Lower lobe of right lung (tissue), 2 donors: ENCODE results near the gene KCNH6. TPM values are rescaled to one million over a fixed set of nuclear protein-coding genes. Genes with fewer than 3 reads are reported as not detected.

ENCODE experiments used
- ATAC-seq, 2 donors: fragments of 200-7000 bp; cut with Tn5 transposase; one replicate each; pipeline ENCODE4 v1.9.1; 2020 to 2022; ENCODE audit warnings: mild to moderate bottlenecking in 2 of 2, moderate library complexity in 2 of 2
- DNase-seq: peaks from one replicate; pipeline ENCODE4 v3.0.0-alpha.2; 2020
- H3K27ac ChIP-seq: fragments of 200-600 bp; one replicate; pipeline ENCODE4 v1.8.0; 2022
- H3K27me3 ChIP-seq: fragments of 200-600 bp; one replicate; pipeline ENCODE4 v1.8.0; 2022; ENCODE audit warnings: low read depth
- H3K36me3 ChIP-seq: fragments of 200-600 bp; one replicate; pipeline ENCODE4 v1.8.0; 2022; ENCODE audit warnings: mild to moderate bottlenecking
- H3K4me1 ChIP-seq: fragments of 200-600 bp; one replicate; pipeline ENCODE4 v1.8.0; 2022
- H3K4me3 ChIP-seq: fragments of 200-600 bp; one replicate; pipeline ENCODE4 v1.8.0; 2022; ENCODE audit warnings: mild to moderate bottlenecking
- H3K9me3 ChIP-seq: fragments of 200-600 bp; one replicate; pipeline ENCODE4 v1.8.0; 2022
- intact Hi-C: fragments of 100-400 bp; cut with DNase I; formaldehyde crosslinking; loops from one replicate; pipeline ENCODE4 v1.11.0; 2022
- total RNA-seq: library from RNA; stranded (reverse); fragmentation: NEBNext Ultra II Directional; extraction: Animal tissue kit (Norgen Biotek cat#: 25700); gene quantifications from one replicate; pipeline ENCODE4 v1.2.1, GENCODE V29; 2021
- TF ChIP-seq, protein P1 (sequence below): fragments of 200-600 bp; IDR thresholded peaks from one replicate; pipeline ENCODE4 v1.8.0; 2022; ENCODE audit warnings: antibody characterized with exemption, mild to moderate bottlenecking
- donor health status: DM: no; HTN: yes; CAD: no; lungs with severe emphysema.

The KCNH6 gene
- total RNA-seq, 1 donor from 2014 or later: 0.27 TPM

GRCh38 chr17:63537991-63538692, 15.0 kb downstream of the KCNH6 start:
- Histone ChIP-seq H3K27ac (no peak overlapping the region), H3K9me3 (no peaks in the 10 kb centered on the region), H3K36me3 (no peaks in the 10 kb centered on the region), H3K27me3 (peaks cover 25% of the 10 kb centered on the region), H3K4me3 (peak overlapping the region; percentile 5), H3K4me1 (peaks cover 8% of the 10 kb centered on the region)
- peak; percentile 5 to 37 for ATAC-seq
- intact Hi-C loops: no loop called here
- peak; percentile 41 for DNase-seq
- TF ChIP-seq, protein P1, sequence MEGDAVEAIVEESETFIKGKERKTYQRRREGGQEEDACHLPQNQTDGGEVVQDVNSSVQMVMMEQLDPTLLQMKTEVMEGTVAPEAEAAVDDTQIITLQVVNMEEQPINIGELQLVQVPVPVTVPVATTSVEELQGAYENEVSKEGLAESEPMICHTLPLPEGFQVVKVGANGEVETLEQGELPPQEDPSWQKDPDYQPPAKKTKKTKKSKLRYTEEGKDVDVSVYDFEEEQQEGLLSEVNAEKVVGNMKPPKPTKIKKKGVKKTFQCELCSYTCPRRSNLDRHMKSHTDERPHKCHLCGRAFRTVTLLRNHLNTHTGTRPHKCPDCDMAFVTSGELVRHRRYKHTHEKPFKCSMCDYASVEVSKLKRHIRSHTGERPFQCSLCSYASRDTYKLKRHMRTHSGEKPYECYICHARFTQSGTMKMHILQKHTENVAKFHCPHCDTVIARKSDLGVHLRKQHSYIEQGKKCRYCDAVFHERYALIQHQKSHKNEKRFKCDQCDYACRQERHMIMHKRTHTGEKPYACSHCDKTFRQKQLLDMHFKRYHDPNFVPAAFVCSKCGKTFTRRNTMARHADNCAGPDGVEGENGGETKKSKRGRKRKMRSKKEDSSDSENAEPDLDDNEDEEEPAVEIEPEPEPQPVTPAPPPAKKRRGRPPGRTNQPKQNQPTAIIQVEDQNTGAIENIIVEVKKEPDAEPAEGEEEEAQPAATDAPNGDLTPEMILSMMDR: no peak

GRCh38 chr17:63538693-63539595, 15.8 kb downstream of the KCNH6 start:
- Histone ChIP-seq H3K36me3 (no peaks in the 10 kb centered on the region), H3K27me3 (peaks cover 25% of the 10 kb centered on the region), H3K9me3 (no peaks in the 10 kb centered on the region), H3K4me1 (peaks cover 8% of the 10 kb centered on the region), H3K27ac (no peak overlapping the region), H3K4me3 (peak overlapping the region; percentile 5)
- intact Hi-C loops: no loop called here
- TF ChIP-seq, protein P1: no peak
- no peak for ATAC-seq
- no peak for DNase-seq

DNA sequence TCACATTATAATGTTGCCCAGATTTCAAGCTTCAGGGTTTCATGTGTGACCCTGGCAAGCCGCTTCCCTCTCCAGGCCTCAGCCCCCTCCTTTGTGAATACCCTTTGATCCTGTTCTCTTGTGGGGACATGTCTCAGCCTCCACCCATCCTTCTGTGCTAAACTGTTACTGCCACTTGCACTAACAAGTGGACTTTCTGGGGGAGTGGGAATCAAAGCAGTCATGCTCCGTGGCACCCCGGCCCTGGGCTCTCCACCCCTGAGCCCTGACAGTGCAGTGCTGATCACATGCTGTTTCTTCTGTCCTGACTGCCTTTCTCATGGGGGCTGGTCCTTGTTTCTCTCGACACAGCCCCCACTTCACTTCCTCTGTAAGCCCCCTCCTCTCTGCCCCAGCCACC, 17.4 kb downstream of the KCNH6 start:
- no peaks in the 10 kb centered on the region for H3K9me3 ChIP-seq
- TF ChIP-seq, protein P1: no peak
- no peak for DNase-seq
- H3K4me3 ChIP-seq: no peak overlapping the region
- intact Hi-C loops: no loop called here
- peaks cover 25% of the 10 kb centered on the region for H3K27me3 ChIP-seq
- no peak for ATAC-seq
- H3K4me1 ChIP-seq: peaks cover 8% of the 10 kb centered on the region
- H3K36me3 ChIP-seq: no peaks in the 10 kb centered on the region
- H3K27ac ChIP-seq: no peak overlapping the region

DNA sequence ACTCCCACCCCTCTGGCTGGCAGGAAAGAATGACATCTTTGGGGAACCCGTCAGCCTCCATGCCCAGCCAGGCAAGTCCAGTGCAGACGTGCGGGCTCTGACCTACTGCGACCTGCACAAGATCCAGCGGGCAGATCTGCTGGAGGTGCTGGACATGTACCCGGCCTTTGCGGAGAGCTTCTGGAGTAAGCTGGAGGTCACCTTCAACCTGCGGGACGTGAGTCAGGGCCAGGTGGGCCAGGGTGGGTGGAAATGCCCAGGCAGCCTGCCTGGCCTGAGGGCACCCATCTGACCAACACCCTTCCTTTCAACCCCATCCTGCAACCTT, 19.0 kb downstream of the KCNH6 start:
- Histone ChIP-seq H3K27ac (no peak overlapping the region), H3K4me1 (peaks cover 8% of the 10 kb centered on the region), H3K4me3 (no peak overlapping the region), H3K27me3 (peaks cover 25% of the 10 kb centered on the region), H3K9me3 (no peaks in the 10 kb centered on the region), H3K36me3 (no peaks in the 10 kb centered on the region)
- DNase-seq (no peak), ATAC-seq (no peak)
- intact Hi-C loops: no loop called here
- TF ChIP-seq, protein P1: no peak

DNA sequence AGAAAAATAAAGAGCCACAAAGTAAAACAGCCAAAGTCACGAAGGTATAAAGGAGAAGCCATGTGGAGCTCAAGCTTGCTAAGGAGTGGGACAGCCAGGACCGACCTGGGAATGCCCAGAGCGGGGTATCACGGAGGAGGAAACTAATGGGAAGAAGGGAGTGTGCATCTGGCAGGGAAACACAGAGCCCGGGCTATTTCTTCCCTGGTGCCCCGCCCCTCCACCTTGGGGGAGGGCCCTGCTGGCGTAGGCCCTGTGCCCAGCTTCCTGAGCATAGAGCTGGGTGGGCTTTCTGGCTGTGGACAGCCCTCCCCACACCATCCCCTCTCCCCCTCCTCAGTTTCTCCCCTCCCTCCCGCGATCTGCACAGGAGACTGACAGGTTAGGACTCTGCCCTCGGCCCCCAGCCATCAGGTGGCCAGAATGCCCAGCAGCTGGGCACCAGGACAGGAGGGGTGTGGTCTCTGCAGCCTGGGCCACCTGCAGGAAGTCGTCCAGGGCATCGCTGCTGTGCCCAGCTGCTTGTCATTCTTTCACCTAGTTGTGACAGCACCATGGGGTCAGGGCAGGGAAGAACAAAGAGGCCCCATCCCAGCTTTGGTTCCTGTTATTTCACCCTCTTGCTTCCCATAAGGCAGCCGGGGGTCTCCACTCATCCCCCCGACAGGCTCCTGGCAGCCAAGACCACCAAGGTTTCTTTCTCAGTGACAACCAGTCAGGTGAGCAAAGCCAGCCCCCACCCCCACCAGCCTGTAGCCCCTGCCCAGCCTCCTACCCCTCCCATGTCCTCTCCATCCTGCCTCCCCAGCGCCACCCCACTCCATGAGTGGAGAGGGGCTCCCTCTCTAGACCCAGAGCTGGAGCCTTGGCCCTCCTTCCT, 20.0 kb downstream of the KCNH6 start:
- Histone ChIP-seq H3K27me3 (peaks cover 18% of the 10 kb centered on the region), H3K4me1 (peaks cover 4% of the 10 kb centered on the region), H3K4me3 (no peak overlapping the region), H3K9me3 (no peaks in the 10 kb centered on the region), H3K27ac (no peak overlapping the region), H3K36me3 (no peaks in the 10 kb centered on the region)
- DNase-seq (no peak), ATAC-seq (no peak)
- TF ChIP-seq, protein P1: no peak
- intact Hi-C loops: no loop called here
